GM12878 (cell line): ENCODE measurements around the gene STAMBPL1.

Source experiments
- CBFB ChIP-seq: IDR thresholded peaks from 2 replicates; pipeline ENCODE4 v1.6.1; 2016; ENCODE audit warnings: antibody characterized with exemption, low read depth
- SMC3 ChIP-seq: IDR thresholded peaks from 2 replicates; pipeline ENCODE4 v1.6.1; 2011; ENCODE audit warnings: low read length, improper control_type of control experiment, borderline replicate concordance
- STAT3 ChIP-seq: IDR thresholded peaks from 2 replicates; pipeline ENCODE4 v1.6.1; 2011; ENCODE audit warnings: low read depth, low read length, improper control_type of control experiment
- TAF1 ChIP-seq: IDR thresholded peaks from 2 replicates; pipeline ENCODE4 v1.6.1; 2011; ENCODE audit warnings: mild to moderate bottlenecking, low read depth, low read length, borderline replicate concordance
- TCF12 ChIP-seq: IDR thresholded peaks from 2 replicates; pipeline ENCODE4 v1.6.1; 2011; ENCODE audit warnings: low read depth, mild to moderate bottlenecking, low read length
- ZBTB33 ChIP-seq: fragments of 450-650 bp; IDR thresholded peaks from 2 replicates; pipeline ENCODE4 v1.6.1; 2017; ENCODE audit warnings: mild to moderate bottlenecking
- ZBTB40 ChIP-seq: fragments of 450-650 bp; IDR thresholded peaks from 2 replicates; pipeline ENCODE4 v1.6.1; 2016; ENCODE audit warnings: mild to moderate bottlenecking, moderate library complexity, borderline replicate concordance
- TF ChIP-seq, protein P1 (sequence below): fragments of 450-650 bp; IDR thresholded peaks from 2 replicates; pipeline ENCODE4 v1.6.1; 2018; ENCODE audit warnings: mild to moderate bottlenecking, low read depth, moderate library complexity; ENCODE audit not compliant: partially characterized antibody
- TF ChIP-seq, protein P2 (sequence below), 3 experiments: IDR thresholded peaks in 2 of 3; conservative IDR thresholded peaks in 1 of 3; 2 replicates each; pipeline ENCODE4 v1.5.1; 2011; ENCODE audit warnings: low read depth in 3 of 3, low read length in 3 of 3, mild to moderate bottlenecking in 3 of 3, control low read depth in 2 of 3, moderate library complexity in 2 of 3, inconsistent platforms in 1 of 3, mixed read lengths in 1 of 3; ENCODE audit not compliant: control insufficient read depth in 2 of 3, insufficient read depth in 1 of 3; ENCODE audit errors: extremely low read depth in 1 of 3

- TF ChIP-seq, protein P1, sequence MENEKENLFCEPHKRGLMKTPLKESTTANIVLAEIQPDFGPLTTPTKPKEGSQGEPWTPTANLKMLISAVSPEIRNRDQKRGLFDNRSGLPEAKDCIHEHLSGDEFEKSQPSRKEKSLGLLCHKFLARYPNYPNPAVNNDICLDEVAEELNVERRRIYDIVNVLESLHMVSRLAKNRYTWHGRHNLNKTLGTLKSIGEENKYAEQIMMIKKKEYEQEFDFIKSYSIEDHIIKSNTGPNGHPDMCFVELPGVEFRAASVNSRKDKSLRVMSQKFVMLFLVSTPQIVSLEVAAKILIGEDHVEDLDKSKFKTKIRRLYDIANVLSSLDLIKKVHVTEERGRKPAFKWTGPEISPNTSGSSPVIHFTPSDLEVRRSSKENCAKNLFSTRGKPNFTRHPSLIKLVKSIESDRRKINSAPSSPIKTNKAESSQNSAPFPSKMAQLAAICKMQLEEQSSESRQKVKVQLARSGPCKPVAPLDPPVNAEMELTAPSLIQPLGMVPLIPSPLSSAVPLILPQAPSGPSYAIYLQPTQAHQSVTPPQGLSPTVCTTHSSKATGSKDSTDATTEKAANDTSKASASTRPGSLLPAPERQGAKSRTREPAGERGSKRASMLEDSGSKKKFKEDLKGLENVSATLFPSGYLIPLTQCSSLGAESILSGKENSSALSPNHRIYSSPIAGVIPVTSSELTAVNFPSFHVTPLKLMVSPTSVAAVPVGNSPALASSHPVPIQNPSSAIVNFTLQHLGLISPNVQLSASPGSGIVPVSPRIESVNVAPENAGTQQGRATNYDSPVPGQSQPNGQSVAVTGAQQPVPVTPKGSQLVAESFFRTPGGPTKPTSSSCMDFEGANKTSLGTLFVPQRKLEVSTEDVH = no peak
- TF ChIP-seq SMC3 = no peak
- TF ChIP-seq ZBTB40 = no peak
- TF ChIP-seq, protein P2, sequence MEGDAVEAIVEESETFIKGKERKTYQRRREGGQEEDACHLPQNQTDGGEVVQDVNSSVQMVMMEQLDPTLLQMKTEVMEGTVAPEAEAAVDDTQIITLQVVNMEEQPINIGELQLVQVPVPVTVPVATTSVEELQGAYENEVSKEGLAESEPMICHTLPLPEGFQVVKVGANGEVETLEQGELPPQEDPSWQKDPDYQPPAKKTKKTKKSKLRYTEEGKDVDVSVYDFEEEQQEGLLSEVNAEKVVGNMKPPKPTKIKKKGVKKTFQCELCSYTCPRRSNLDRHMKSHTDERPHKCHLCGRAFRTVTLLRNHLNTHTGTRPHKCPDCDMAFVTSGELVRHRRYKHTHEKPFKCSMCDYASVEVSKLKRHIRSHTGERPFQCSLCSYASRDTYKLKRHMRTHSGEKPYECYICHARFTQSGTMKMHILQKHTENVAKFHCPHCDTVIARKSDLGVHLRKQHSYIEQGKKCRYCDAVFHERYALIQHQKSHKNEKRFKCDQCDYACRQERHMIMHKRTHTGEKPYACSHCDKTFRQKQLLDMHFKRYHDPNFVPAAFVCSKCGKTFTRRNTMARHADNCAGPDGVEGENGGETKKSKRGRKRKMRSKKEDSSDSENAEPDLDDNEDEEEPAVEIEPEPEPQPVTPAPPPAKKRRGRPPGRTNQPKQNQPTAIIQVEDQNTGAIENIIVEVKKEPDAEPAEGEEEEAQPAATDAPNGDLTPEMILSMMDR (IDR thresholded peaks at IDR 0.05 in 2 of 3, conservative IDR thresholded peaks at IDR 0.05 in 1 of 3; ENCODE audit: control insufficient read depth in 2 of 3, extremely low read depth in 1 of 3, insufficient read depth in 1 of 3, low read depth in 3 of 3, low read length in 3 of 3) = no peak
- TF ChIP-seq CBFB = no peak
- no peak for TF ChIP-seq STAT3
- TF ChIP-seq ZBTB33 = no peak
- TF ChIP-seq TAF1 = no peak
- no peak for TF ChIP-seq TCF12
These were observed 38.5 kb upstream of the STAMBPL1 start for GRCh38 chr10:88841316-88842111.
